C4-2B (cell line): ENCODE measurements around the gene TSSK2.

Experiments used
- CTCF ChIP-seq: fragments of 450-650 bp; conservative IDR thresholded peaks from 2 replicates; pipeline ENCODE4 v1.5.1; 2017; ENCODE audit warnings: mild to moderate bottlenecking
- ZFX ChIP-seq: fragments of 450-650 bp; IDR thresholded peaks from 2 replicates; pipeline ENCODE4 v1.6.1; 2017

GRCh38 chr22:19143967-19144400 lies 12.9 kb downstream of the TSSK2 start:
- TF ChIP-seq CTCF = no peak
- TF ChIP-seq ZFX = no peak
